Body of pancreas (tissue), 4 donors: ENCODE results near the gene PPP4R1.

Source experiments
- POLR2A ChIP-seq, 3 donors: fragments of 450-650 bp; IDR thresholded peaks; one replicate each; pipeline ENCODE4 v1.6.1; 2016; ENCODE audit warnings: antibody characterized with exemption in 3 of 3, mild to moderate bottlenecking in 2 of 3
- TF ChIP-seq, protein P1 (sequence below), 7 experiments: fragments of 450-650 bp in 4 of 7; fragments of 200-600 bp in 3 of 7; sonication (generic) in 3 of 7; IDR thresholded peaks; one replicate each; pipeline ENCODE4 v1.5.1; 2016 to 2019; ENCODE audit warnings: antibody characterized with exemption in 7 of 7

DNA sequence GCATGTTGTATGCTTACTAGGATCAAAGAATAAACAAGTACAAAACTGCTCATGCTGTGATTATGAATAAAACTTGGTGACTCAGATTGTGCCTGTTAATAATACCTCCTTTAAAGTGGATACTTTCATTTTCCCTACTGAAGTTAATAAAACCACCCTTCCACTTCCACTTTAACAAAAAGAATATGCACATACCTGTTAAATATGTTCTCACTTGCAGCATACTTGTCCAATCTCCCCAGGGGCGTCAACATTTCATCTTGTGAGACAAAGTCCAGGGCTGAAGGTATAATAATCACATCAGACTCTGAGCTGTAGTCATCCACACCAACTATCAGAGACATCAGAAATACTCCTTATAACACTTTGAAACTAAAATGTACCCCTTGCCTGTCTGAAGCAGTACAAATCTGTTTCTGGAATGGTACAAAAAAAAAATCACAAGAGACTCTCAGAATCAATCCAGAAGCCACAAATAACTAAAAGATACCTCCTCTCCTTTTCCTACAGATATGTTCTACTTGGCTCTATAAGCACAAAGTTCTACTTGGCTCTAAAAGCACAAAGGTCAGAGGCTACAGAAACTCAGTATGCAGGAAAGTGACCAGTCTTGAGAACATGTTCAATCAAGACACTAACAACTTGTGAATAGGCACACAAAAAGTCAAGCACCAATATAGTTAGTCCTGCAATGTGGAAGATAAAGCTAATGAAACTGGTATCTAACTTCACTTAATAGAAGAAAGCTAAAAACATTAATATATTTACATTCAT lies 19.3 kb downstream of the PPP4R1 start:
- TF ChIP-seq, protein P1, sequence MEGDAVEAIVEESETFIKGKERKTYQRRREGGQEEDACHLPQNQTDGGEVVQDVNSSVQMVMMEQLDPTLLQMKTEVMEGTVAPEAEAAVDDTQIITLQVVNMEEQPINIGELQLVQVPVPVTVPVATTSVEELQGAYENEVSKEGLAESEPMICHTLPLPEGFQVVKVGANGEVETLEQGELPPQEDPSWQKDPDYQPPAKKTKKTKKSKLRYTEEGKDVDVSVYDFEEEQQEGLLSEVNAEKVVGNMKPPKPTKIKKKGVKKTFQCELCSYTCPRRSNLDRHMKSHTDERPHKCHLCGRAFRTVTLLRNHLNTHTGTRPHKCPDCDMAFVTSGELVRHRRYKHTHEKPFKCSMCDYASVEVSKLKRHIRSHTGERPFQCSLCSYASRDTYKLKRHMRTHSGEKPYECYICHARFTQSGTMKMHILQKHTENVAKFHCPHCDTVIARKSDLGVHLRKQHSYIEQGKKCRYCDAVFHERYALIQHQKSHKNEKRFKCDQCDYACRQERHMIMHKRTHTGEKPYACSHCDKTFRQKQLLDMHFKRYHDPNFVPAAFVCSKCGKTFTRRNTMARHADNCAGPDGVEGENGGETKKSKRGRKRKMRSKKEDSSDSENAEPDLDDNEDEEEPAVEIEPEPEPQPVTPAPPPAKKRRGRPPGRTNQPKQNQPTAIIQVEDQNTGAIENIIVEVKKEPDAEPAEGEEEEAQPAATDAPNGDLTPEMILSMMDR (IDR thresholded peaks at IDR 0.05), result no peak
- TF ChIP-seq POLR2A (IDR thresholded peaks at IDR 0.05), result no peak
